CD4-positive, alpha-beta T cell (primary cell): Measurements from ENCODE around the gene TAP2. TPM values are rescaled to one million over a fixed set of nuclear protein-coding genes. Genes with fewer than 3 reads are reported as not detected.
A peak's percentile ranks its signal among the peaks of the same experiment; 100 is the strongest.

Experiments used
- ATAC-seq: fragments of 200-7000 bp; cut with Tn5 transposase; one replicate; pipeline ENCODE4 v1.10.0; 2022; ENCODE audit warnings: mild to moderate bottlenecking; ENCODE audit not compliant: poor library complexity
- CTCF ChIA-PET: fragments of 350-600 bp; sonication (Branson Sonifier 250); formaldehyde crosslinking; loops from one replicate; lab custom pipeline; 2021; ENCODE audit warnings: antibody characterized with exemption, inconsistent platforms; lab: Charles Lee
- POLR2A ChIA-PET: fragments of 350-600 bp; sonication (Branson Sonifier 250); formaldehyde crosslinking; loops from one replicate; lab custom pipeline; 2021; ENCODE audit warnings: antibody characterized with exemption, inconsistent platforms; lab: Charles Lee
- DNase-seq, 14 experiments: peaks; one replicate each; pipeline ENCODE4 v3.0.0-alpha.2; 2013 to 2020; ENCODE audit warnings: mixed read lengths in 2 of 14
- H3K27ac ChIP-seq, 2 donors: one replicate each; pipeline versions ENCODE4 v1.5.1 to v1.7.0; 2013; ENCODE audit warnings: low read length in 2 of 2, low read depth in 1 of 2, mild to moderate bottlenecking in 1 of 2
- H3K27me3 ChIP-seq, 2 experiments: 1 replicate in 1 of 2; 2 replicates in 1 of 2; pipeline versions ENCODE4 v1.6.1 to v1.7.0; 2013; ENCODE audit warnings: low read length in 2 of 2, control low read depth in 1 of 2, mild to moderate bottlenecking in 1 of 2, moderate library complexity in 1 of 2; ENCODE audit not compliant: insufficient read depth in 2 of 2, control insufficient read depth in 1 of 2
- H3K36me3 ChIP-seq: one replicate; pipeline ENCODE4 v1.6.1; 2013; ENCODE audit warnings: low read length, control low read depth; ENCODE audit not compliant: insufficient read depth
- H3K4me1 ChIP-seq: one replicate; pipeline ENCODE4 v1.6.1; 2013; ENCODE audit warnings: low read length, control low read depth; ENCODE audit not compliant: insufficient read depth
- H3K4me3 ChIP-seq: one replicate; pipeline ENCODE4 v1.5.1; 2013; ENCODE audit warnings: mild to moderate bottlenecking, low read length, moderate library complexity
- H3K9me3 ChIP-seq, 2 experiments: 1 replicate in 1 of 2; 2 replicates in 1 of 2; pipeline versions ENCODE4 v1.6.1 to v1.7.0; 2013; ENCODE audit warnings: low read length in 2 of 2, mild to moderate bottlenecking in 2 of 2, control low read depth in 1 of 2, moderate library complexity in 1 of 2; ENCODE audit not compliant: control insufficient read depth in 1 of 2, insufficient read depth in 1 of 2
- H3K27ac Mint-ChIP-seq: one replicate; pipeline ENCODE4 v1.8.0; 2020; ENCODE audit warnings: mixed read lengths
- H3K27me3 Mint-ChIP-seq: one replicate; pipeline ENCODE4 v1.8.0; 2021; ENCODE audit warnings: mixed read lengths
- H3K36me3 Mint-ChIP-seq: one replicate; pipeline ENCODE4 v1.8.0; 2021; ENCODE audit warnings: low read depth, mixed read lengths
- H3K4me1 Mint-ChIP-seq: one replicate; pipeline ENCODE4 v1.8.0; 2021; ENCODE audit warnings: low read depth, mixed read lengths
- H3K4me3 Mint-ChIP-seq: one replicate; pipeline ENCODE4 v1.8.0; 2020; ENCODE audit warnings: mild to moderate bottlenecking, mixed read lengths
- H3K9me3 Mint-ChIP-seq: one replicate; pipeline ENCODE4 v1.8.0; 2020; ENCODE audit warnings: mixed read lengths
- intact Hi-C, 2 experiments: fragments of 100-400 bp; cut with DNase I in 1 of 2; cut with micrococcal nuclease in 1 of 2; formaldehyde crosslinking; loops; one replicate each; pipeline versions ENCODE4 v1.15.1 to v1.9.0; 2023 to 2025; cut with DNase I, micrococcal nuclease
- total RNA-seq, 174 experiments: library from RNA in 2 of 174; stranded (reverse) in 2 of 174; gene quantifications; one replicate each; pipeline ENCODE4 v1.2.3 and lab custom pipeline; 2021 to 2026
- TF ChIP-seq, protein P1 (sequence below): fragments of 200-600 bp; IDR thresholded peaks from one replicate; pipeline ENCODE4 v1.8.0; 2022; ENCODE audit warnings: antibody characterized with exemption, mild to moderate bottlenecking

Gene TAP2
- total RNA-seq, 2 experiments from 2014 or later = 165 to 171 TPM

DNA sequence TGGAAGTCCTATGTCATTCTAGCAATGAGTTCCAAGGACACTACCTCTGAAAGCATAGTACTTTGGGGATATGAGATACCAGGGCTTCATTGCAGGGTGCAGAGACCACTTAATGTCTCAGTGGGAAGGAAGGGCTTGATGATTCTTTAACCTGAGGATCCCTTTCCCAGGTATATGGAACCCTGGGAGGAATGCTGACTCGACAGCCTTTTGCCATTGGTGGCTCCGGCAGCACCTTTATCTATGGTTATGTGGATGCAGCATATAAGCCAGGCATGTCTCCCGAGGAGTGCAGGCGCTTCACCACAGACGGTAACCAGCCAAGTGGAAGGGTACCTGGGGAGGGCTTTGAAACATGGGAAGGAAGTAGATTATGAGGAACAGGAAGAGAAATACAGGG, 19.7 kb upstream of the TAP2 start:
- peaks cover 56% of the 10 kb centered on the region for H3K36me3 ChIP-seq
- no peak overlapping the region for H3K27ac ChIP-seq
- TF ChIP-seq, protein P1, sequence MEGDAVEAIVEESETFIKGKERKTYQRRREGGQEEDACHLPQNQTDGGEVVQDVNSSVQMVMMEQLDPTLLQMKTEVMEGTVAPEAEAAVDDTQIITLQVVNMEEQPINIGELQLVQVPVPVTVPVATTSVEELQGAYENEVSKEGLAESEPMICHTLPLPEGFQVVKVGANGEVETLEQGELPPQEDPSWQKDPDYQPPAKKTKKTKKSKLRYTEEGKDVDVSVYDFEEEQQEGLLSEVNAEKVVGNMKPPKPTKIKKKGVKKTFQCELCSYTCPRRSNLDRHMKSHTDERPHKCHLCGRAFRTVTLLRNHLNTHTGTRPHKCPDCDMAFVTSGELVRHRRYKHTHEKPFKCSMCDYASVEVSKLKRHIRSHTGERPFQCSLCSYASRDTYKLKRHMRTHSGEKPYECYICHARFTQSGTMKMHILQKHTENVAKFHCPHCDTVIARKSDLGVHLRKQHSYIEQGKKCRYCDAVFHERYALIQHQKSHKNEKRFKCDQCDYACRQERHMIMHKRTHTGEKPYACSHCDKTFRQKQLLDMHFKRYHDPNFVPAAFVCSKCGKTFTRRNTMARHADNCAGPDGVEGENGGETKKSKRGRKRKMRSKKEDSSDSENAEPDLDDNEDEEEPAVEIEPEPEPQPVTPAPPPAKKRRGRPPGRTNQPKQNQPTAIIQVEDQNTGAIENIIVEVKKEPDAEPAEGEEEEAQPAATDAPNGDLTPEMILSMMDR = no peak
- ChIA-PET CTCF (interaction anchor here (2.0 to 7.8 kb wide), 3 partner anchors 10 to 126 kb away, joined by 5 to 288 read pairs (median 17); partner anchors contain the start of gene TAP2), POLR2A (interaction anchor here (2.0 to 9.3 kb wide), 4 partner anchors 10 to 112 kb away, joined by 8 to 901 read pairs (median 163); partner anchors contain the start of genes BRD2, PSMB8 and TAP2)
- H3K9me3 ChIP-seq = no peaks in the 10 kb centered on the region
- H3K27ac Mint-ChIP-seq = peak overlapping the region; percentile 68
- no peak overlapping the region for H3K4me3 Mint-ChIP-seq
- H3K4me3 ChIP-seq = no peak overlapping the region
- H3K27me3 Mint-ChIP-seq = no peaks in the 10 kb centered on the region
- DNase-seq (no peak), ATAC-seq (no peak)
- H3K27me3 ChIP-seq = no peaks in the 10 kb centered on the region
- peaks cover 41% of the 10 kb centered on the region for H3K4me1 ChIP-seq
- H3K36me3 Mint-ChIP-seq = peaks cover 81% of the 10 kb centered on the region
- intact Hi-C loops = loop anchor here in 1 of 2 experiments (10.0 kb wide), 1 partner anchor 733 kb away; the partner anchor contains the start of gene ATF6B
- peaks cover 50% of the 10 kb centered on the region for H3K4me1 Mint-ChIP-seq
- no peaks in the 10 kb centered on the region for H3K9me3 Mint-ChIP-seq

DNA sequence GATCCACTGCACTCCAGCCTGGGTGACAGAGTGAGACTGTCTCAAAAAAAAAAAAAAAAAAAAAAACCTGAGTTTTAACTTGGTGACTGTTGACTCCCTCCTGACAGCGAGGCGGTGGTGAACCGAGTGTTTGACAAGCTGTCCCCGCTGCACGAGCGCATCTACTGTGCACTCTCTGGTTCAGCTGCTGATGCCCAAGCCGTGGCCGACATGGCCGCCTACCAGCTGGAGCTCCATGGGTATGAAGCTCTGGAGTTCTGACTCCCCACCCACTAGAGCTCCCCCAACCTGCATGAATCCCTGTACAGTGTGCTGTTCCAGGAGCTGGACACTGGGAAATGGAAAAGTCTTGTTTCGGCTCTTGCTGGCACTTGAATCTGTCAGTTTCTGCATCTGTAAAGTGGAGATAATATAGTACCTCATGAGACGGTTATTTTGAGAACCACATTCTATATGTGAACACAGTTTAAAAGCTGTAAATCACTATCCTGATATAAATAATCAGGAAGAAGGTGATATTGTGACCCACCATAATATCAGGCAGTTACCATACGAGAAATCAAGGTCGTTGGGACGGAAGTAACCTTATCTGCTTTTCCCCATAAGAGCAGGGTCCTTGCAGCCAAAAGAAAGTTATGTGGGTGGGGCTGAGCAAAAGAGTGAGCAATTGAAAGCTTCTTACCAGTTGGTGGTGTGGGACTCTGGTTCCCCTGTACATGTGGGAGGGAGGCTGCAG, 18.8 kb upstream of the TAP2 start:
- Histone ChIP-seq H3K36me3 (peaks cover 56% of the 10 kb centered on the region), H3K27me3 (no peaks in the 10 kb centered on the region), H3K27ac (peak overlapping the region in 1 of 2 donors; percentile 23), H3K9me3 (no peaks in the 10 kb centered on the region), H3K4me1 (peaks cover 43% of the 10 kb centered on the region), H3K4me3 (no peak overlapping the region)
- POLR2A ChIA-PET = interaction anchor here (5.6 to 9.3 kb wide), 3 partner anchors 12 to 112 kb away, joined by 118 to 901 read pairs (median 208); partner anchors contain the start of genes BRD2, PSMB8 and TAP2
- CTCF ChIA-PET = interaction anchor here (2.0 to 7.8 kb wide), 3 partner anchors 11 to 127 kb away, joined by 5 to 288 read pairs (median 17); partner anchors contain the start of gene TAP2
- peak overlapping the region; percentile 68 for H3K27ac Mint-ChIP-seq
- H3K4me3 Mint-ChIP-seq = peak overlapping the region; percentile 22
- intact Hi-C loops = loop anchor here in 1 of 2 experiments (10.0 kb wide), 1 partner anchor 733 kb away; the partner anchor contains the start of gene ATF6B
- DNase-seq = no peak
- no peaks in the 10 kb centered on the region for H3K9me3 Mint-ChIP-seq
- peaks cover 57% of the 10 kb centered on the region for H3K4me1 Mint-ChIP-seq
- TF ChIP-seq, protein P1 = no peak
- no peak for ATAC-seq
- H3K36me3 Mint-ChIP-seq = peaks cover 89% of the 10 kb centered on the region
- no peaks in the 10 kb centered on the region for H3K27me3 Mint-ChIP-seq

GRCh38 chr6:32855467-32856174, 17.1 kb upstream of the TAP2 start:
- Mint-ChIP-seq H3K36me3 (peaks cover 93% of the 10 kb centered on the region), H3K27ac (peak overlapping the region; percentile 99), H3K9me3 (no peaks in the 10 kb centered on the region), H3K4me3 (peak overlapping the region; percentile 98), H3K4me1 (peaks cover 73% of the 10 kb centered on the region), H3K27me3 (no peaks in the 10 kb centered on the region)
- Histone ChIP-seq H3K27me3 (no peaks in the 10 kb centered on the region), H3K4me3 (peak overlapping the region; percentile 94), H3K9me3 (no peaks in the 10 kb centered on the region), H3K27ac (peak overlapping the region in 1 of 2 donors; percentile 98), H3K4me1 (peaks cover 60% of the 10 kb centered on the region), H3K36me3 (peaks cover 64% of the 10 kb centered on the region)
- ATAC-seq (no peak), DNase-seq (peak in 1 of 14 experiments; percentile 13)
- intact Hi-C loops = loop anchor here in 1 of 2 experiments (10.0 kb wide), 1 partner anchor 731 kb away; the partner anchor contains the start of gene ATF6B
- ChIA-PET CTCF (interaction anchor here (0.9 to 7.8 kb wide), 6 partner anchors 11 to 129 kb away, joined by 3 to 288 read pairs (median 36); partner anchors contain the start of genes PSMB8 and TAP2), POLR2A (interaction anchor here (2.4 to 9.3 kb wide), 4 partner anchors 8 to 114 kb away, joined by 11 to 901 read pairs (median 163); partner anchors contain the start of genes BRD2, PSMB8 and TAP2)
- TF ChIP-seq, protein P1 = no peak
